ENCODE data around the gene MILR1. TPM values are rescaled to one million over a fixed set of nuclear protein-coding genes. Genes with fewer than 3 reads are reported as not detected.
A peak's percentile ranks its signal among the peaks of the same experiment; 100 is the strongest.

Gene MILR1
- total RNA-seq, 1 experiment from 2014 or later = 3.8 TPM

DNA sequence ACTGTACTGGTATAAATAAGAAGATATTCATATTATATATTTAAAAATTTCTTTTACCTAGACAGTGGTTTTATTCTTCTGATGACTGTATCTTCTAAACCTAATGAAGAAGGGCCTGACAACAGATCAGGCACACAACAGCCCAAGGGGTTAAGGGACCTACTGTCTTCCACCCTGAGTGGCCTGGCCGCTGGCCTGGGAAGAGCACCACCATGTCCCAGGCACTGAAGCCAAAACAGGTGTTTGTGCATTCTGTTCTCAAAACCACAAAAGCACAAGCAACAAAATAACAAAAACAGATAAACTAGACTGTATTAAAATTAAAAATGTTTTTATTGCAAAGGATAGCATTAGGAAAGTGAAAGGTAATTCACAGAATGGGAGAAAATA, 49.2 kb upstream of the MILR1 start:
- RAD21 ChIA-PET (ENCODE audit: low non-redundant PET in 1 of 2, low total read pairs in 2 of 2, uncharacterized antibody in 2 of 2, unreplicated experiment in 2 of 2) = no interaction called here
- Histone ChIP-seq H3K79me2 (ENCODE audit: insufficient read depth, low read length) (no peaks in the 10 kb centered on the region), H3K4me2 (ENCODE audit: low read length) (peak overlapping the region; percentile 60), H3K4me3 (replicated peaks in 1 of 2; ENCODE audit: low read depth in 1 of 2, low read length in 2 of 2) (no peak overlapping the region), H3K27ac (ENCODE audit: low read depth, low read length) (no peak overlapping the region), H3K9ac (ENCODE audit: low read length) (no peak overlapping the region; the same call in 1 of the 2 replicates), H2AFZ (ENCODE audit: low read depth, low read length, poor library complexity, severe bottlenecking) (peak overlapping the region; percentile 48), H3K36me3 (ENCODE audit: control insufficient read depth in 1 of 2, insufficient read depth in 2 of 2, low read length in 2 of 2) (no peaks in the 10 kb centered on the region), H3K9me3 (ENCODE audit: control insufficient read depth in 1 of 2, insufficient read depth in 1 of 2, low read depth in 1 of 2, low read length in 2 of 2) (no peaks in the 10 kb centered on the region), H4K20me1 (ENCODE audit: insufficient read depth) (no peaks in the 10 kb centered on the region), H3K4me1 (ENCODE audit: control insufficient read depth in 1 of 2, insufficient read depth in 2 of 2, low read length in 2 of 2) (peaks cover 11 to 21% of the 10 kb centered on the region in 2 experiments), H3K9me2 (ENCODE audit: insufficient read depth) (no peaks in the 10 kb centered on the region), H3K27me3 (ENCODE audit: insufficient read depth, low read length) (no peaks in the 10 kb centered on the region)
- intact Hi-C loops (cut with micrococcal nuclease) = no loop called here
- ATAC-seq = peak; percentile 62
- TF ChIP-seq FOSL1 (IDR thresholded peaks at IDR 0.05; ENCODE audit: low read depth) (0 out of 2 replicates have a peak, but pooled peaks have one; percentile 3), ZFX (IDR thresholded peaks at IDR 0.05) (no peak)
- no TSS peak for BruUV-seq (replicated peaks)
- POLR2A ChIA-PET = interaction anchor here (0.7 to 0.9 kb wide), 2 partner anchors 13 to 43 kb away, joined by 3 read pairs; no protein-coding TSS in a partner anchor
- CTCF ChIA-PET = interaction anchor here (0.7 kb wide), 1 partner anchor 706 kb away, joined by 3 read pairs; no protein-coding TSS in a partner anchor
- DNase-seq (ENCODE audit: low read depth, low spot score) = no peak

DNA sequence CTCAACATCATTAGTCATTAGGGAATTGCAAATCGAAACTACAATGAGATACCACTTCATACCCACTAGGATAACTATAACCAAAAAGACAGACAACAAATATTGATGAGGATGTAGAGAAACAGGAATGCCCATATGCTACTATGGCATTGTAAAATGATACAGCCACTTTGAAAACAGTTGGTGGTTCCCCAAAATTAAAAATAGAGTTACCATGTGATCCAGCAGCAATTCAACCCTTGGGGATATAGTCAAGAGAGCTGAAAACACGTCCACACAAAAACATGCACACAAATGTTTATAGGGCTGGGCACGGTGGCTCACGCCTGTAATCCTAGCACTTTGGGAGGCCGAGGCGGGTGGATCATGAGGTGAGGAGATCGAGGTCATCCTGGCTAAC, 48.3 kb upstream of the MILR1 start:
- Histone ChIP-seq H3K27me3 (ENCODE audit: insufficient read depth, low read length) (no peaks in the 10 kb centered on the region), H3K4me2 (ENCODE audit: low read length) (no peak overlapping the region), H3K27ac (ENCODE audit: low read depth, low read length) (no peak overlapping the region), H4K20me1 (ENCODE audit: insufficient read depth) (no peaks in the 10 kb centered on the region), H3K9ac (ENCODE audit: low read length) (no peak overlapping the region), H3K79me2 (ENCODE audit: insufficient read depth, low read length) (no peaks in the 10 kb centered on the region), H3K36me3 (ENCODE audit: control insufficient read depth in 1 of 2, insufficient read depth in 2 of 2, low read length in 2 of 2) (no peaks in the 10 kb centered on the region), H3K4me3 (replicated peaks in 1 of 2; ENCODE audit: low read depth in 1 of 2, low read length in 2 of 2) (no peak overlapping the region), H2AFZ (ENCODE audit: low read depth, low read length, poor library complexity, severe bottlenecking) (no peak overlapping the region), H3K9me3 (ENCODE audit: control insufficient read depth in 1 of 2, insufficient read depth in 1 of 2, low read depth in 1 of 2, low read length in 2 of 2) (no peaks in the 10 kb centered on the region), H3K4me1 (ENCODE audit: control insufficient read depth in 1 of 2, insufficient read depth in 2 of 2, low read length in 2 of 2) (peaks cover 11 to 21% of the 10 kb centered on the region in 2 experiments), H3K9me2 (ENCODE audit: insufficient read depth) (no peaks in the 10 kb centered on the region)
- RAD21 ChIA-PET (ENCODE audit: low non-redundant PET in 1 of 2, low total read pairs in 2 of 2, uncharacterized antibody in 2 of 2, unreplicated experiment in 2 of 2) = no interaction called here
- DNase-seq (ENCODE audit: low read depth, low spot score) (no peak), ATAC-seq (no peak)
- intact Hi-C loops (cut with micrococcal nuclease) = no loop called here
- CTCF ChIA-PET = no interaction called here
- POLR2A ChIA-PET = interaction anchor here (0.7 to 1.1 kb wide), 2 partner anchors 9 to 44 kb away, joined by 3 read pairs; no protein-coding TSS in a partner anchor
- no TSS peak for BruUV-seq (replicated peaks)
- TF ChIP-seq CEBPB (IDR thresholded peaks at IDR 0.05; ENCODE audit: low read depth) (no peak), ELF1 (IDR thresholded peaks at IDR 0.05; ENCODE audit: borderline replicate concordance, low read depth) (no peak), SRF (IDR thresholded peaks at IDR 0.05; ENCODE audit: low read depth) (no peak), ZNF274 (IDR thresholded peaks at IDR 0.05; ENCODE audit: low read depth, low read length) (no peak), EZH2phosphoT487 (IDR thresholded peaks at IDR 0.05; ENCODE audit: borderline replicate concordance) (no peak), POLR2A (IDR thresholded peaks at IDR 0.05; ENCODE audit: borderline replicate concordance, extremely low read depth, insufficient read depth, insufficient read length) (no peak), ZFX (IDR thresholded peaks at IDR 0.05) (no peak), YY1 (IDR thresholded peaks at IDR 0.05; ENCODE audit: extremely low read depth, insufficient replicate concordance, low read depth, low read length) (no peak), EGR1 (IDR thresholded peaks at IDR 0.05; ENCODE audit: low read depth) (no peak), POLR2AphosphoS5 (IDR thresholded peaks at IDR 0.05; ENCODE audit: low read depth, low read length) (no peak)
- TF ChIP-seq, protein P1, sequence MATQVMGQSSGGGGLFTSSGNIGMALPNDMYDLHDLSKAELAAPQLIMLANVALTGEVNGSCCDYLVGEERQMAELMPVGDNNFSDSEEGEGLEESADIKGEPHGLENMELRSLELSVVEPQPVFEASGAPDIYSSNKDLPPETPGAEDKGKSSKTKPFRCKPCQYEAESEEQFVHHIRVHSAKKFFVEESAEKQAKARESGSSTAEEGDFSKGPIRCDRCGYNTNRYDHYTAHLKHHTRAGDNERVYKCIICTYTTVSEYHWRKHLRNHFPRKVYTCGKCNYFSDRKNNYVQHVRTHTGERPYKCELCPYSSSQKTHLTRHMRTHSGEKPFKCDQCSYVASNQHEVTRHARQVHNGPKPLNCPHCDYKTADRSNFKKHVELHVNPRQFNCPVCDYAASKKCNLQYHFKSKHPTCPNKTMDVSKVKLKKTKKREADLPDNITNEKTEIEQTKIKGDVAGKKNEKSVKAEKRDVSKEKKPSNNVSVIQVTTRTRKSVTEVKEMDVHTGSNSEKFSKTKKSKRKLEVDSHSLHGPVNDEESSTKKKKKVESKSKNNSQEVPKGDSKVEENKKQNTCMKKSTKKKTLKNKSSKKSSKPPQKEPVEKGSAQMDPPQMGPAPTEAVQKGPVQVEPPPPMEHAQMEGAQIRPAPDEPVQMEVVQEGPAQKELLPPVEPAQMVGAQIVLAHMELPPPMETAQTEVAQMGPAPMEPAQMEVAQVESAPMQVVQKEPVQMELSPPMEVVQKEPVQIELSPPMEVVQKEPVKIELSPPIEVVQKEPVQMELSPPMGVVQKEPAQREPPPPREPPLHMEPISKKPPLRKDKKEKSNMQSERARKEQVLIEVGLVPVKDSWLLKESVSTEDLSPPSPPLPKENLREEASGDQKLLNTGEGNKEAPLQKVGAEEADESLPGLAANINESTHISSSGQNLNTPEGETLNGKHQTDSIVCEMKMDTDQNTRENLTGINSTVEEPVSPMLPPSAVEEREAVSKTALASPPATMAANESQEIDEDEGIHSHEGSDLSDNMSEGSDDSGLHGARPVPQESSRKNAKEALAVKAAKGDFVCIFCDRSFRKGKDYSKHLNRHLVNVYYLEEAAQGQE (IDR thresholded peaks at IDR 0.05; ENCODE audit: low read depth) = no peak
- TF ChIP-seq, protein P2, sequence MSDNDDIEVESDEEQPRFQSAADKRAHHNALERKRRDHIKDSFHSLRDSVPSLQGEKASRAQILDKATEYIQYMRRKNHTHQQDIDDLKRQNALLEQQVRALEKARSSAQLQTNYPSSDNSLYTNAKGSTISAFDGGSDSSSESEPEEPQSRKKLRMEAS (IDR thresholded peaks at IDR 0.05) = no peak
- TF ChIP-seq, protein P3, sequence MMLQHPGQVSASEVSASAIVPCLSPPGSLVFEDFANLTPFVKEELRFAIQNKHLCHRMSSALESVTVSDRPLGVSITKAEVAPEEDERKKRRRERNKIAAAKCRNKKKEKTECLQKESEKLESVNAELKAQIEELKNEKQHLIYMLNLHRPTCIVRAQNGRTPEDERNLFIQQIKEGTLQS (IDR thresholded peaks at IDR 0.05) = no peak
- TF ChIP-seq, protein P4, sequence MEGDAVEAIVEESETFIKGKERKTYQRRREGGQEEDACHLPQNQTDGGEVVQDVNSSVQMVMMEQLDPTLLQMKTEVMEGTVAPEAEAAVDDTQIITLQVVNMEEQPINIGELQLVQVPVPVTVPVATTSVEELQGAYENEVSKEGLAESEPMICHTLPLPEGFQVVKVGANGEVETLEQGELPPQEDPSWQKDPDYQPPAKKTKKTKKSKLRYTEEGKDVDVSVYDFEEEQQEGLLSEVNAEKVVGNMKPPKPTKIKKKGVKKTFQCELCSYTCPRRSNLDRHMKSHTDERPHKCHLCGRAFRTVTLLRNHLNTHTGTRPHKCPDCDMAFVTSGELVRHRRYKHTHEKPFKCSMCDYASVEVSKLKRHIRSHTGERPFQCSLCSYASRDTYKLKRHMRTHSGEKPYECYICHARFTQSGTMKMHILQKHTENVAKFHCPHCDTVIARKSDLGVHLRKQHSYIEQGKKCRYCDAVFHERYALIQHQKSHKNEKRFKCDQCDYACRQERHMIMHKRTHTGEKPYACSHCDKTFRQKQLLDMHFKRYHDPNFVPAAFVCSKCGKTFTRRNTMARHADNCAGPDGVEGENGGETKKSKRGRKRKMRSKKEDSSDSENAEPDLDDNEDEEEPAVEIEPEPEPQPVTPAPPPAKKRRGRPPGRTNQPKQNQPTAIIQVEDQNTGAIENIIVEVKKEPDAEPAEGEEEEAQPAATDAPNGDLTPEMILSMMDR (IDR thresholded peaks at IDR 0.05 in 2 of 3, conservative IDR thresholded peaks at IDR 0.05 in 1 of 3; ENCODE audit: borderline replicate concordance in 1 of 3, insufficient read depth in 1 of 3, low read depth in 2 of 3, low read length in 2 of 3) = no peak

All from HCT116 (cell line).